Measurements from ENCODE around the gene NAA50. TPM values are rescaled to one million over a fixed set of nuclear protein-coding genes. Genes with fewer than 3 reads are reported as not detected.
A peak's percentile ranks its signal among the peaks of the same experiment; 100 is the strongest.

The NAA50 gene
- total and polyA plus RNA-seq, 2 of the 13 experiments (the other 11 are each of a cell fraction or from before 2014, with no cell fraction given): 30.2 to 233 TPM

DNA sequence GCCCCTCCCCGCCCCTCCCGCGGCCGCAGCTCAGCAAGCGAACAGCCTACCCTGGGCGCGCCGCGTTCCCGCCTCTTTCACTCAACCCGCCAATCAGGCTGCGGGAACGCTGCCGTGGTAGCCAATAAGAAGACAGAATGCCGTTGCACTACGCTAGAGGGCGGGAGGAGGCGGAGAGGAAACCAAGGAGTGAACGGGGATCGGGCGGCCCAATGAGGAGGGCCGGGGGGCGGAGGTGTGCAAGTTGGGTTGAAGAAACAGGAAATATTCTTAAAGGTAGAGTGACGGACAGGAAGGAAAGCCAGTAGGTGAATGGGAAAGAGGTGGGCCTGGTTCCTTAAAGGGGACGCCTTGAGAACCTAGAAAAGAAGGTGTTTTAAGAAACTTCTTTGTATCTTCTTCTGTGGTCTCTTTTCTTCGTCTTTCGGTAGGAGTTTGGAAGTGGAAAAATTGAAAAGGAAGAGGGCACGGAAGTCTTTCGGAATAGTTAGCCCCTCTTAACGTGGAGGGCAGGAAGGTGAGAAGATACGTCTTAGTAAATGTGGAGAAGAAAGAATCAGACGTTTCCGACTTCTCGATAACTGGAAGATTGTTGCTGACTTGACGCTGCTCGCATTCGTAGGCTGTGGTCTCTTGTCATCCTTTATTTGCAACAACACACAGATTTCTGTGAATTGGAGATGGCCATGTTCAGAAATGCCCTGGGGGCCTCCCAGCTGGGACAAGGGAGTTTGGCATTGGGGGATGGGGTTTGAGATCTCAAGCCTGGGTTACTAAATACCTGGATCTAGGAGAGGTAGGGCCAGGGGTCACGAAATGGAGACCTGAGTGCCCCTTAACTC, 49.2 kb downstream of the NAA50 start (continued):
- TF ChIP-seq ZNF20 (CRISPR knock-in tag; IDR thresholded peaks at IDR 0.05) (no peak), HMG20A (CRISPR knock-in tag; IDR thresholded peaks at IDR 0.05; ENCODE audit: borderline replicate concordance) (no peak), ZNF883 (CRISPR knock-in tag; IDR thresholded peaks at IDR 0.05; ENCODE audit: not compliant biosample characterization) (peak; percentile 33), KMT2A (CRISPR knock-in tag; IDR thresholded peaks at IDR 0.05) (no peak; the same call in 1 of the 2 replicates), KDM5B (CRISPR knock-in tag; IDR thresholded peaks at IDR 0.05; ENCODE audit: borderline replicate concordance) (peak; percentile 41; the same call in 1 of the 2 replicates), NBN (conservative IDR thresholded peaks at IDR 0.05) (no peak), ZNF563 (CRISPR knock-in tag; IDR thresholded peaks at IDR 0.05) (no peak), GABPA (IDR thresholded peaks at IDR 0.05; ENCODE audit: low read depth, low read length) (peak; percentile 63), GABPA (CRISPR knock-in tag; IDR thresholded peaks at IDR 0.05; ENCODE audit: low read depth) (peak; percentile 92), RFXANK (CRISPR knock-in tag; IDR thresholded peaks at IDR 0.05) (no peak), ZNF331 (CRISPR knock-in tag; IDR thresholded peaks at IDR 0.05) (0 out of 2 replicates have a peak, but pooled peaks have one; percentile 50), ZNF761 (CRISPR knock-in tag; conservative IDR thresholded peaks at IDR 0.05) (no peak), KLF11 (CRISPR knock-in tag; IDR thresholded peaks at IDR 0.05) (peak; percentile 57; the same call in 1 of the 2 replicates), SALL2 (CRISPR knock-in tag; IDR thresholded peaks at IDR 0.05) (peak; percentile 31; the same call in 1 of the 2 replicates), ZBTB38 (CRISPR knock-in tag; IDR thresholded peaks at IDR 0.05) (no peak)
- TF ChIP-seq, protein P1, sequence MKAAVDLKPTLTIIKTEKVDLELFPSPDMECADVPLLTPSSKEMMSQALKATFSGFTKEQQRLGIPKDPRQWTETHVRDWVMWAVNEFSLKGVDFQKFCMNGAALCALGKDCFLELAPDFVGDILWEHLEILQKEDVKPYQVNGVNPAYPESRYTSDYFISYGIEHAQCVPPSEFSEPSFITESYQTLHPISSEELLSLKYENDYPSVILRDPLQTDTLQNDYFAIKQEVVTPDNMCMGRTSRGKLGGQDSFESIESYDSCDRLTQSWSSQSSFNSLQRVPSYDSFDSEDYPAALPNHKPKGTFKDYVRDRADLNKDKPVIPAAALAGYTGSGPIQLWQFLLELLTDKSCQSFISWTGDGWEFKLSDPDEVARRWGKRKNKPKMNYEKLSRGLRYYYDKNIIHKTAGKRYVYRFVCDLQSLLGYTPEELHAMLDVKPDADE (CRISPR knock-in tag; IDR thresholded peaks at IDR 0.05): no peak
- TF ChIP-seq, protein P2, sequence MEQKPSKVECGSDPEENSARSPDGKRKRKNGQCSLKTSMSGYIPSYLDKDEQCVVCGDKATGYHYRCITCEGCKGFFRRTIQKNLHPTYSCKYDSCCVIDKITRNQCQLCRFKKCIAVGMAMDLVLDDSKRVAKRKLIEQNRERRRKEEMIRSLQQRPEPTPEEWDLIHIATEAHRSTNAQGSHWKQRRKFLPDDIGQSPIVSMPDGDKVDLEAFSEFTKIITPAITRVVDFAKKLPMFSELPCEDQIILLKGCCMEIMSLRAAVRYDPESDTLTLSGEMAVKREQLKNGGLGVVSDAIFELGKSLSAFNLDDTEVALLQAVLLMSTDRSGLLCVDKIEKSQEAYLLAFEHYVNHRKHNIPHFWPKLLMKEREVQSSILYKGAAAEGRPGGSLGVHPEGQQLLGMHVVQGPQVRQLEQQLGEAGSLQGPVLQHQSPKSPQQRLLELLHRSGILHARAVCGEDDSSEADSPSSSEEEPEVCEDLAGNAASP (CRISPR knock-in tag; IDR thresholded peaks at IDR 0.05; ENCODE audit: borderline replicate concordance): no peak; the same call in 1 of the 2 replicates
- TF ChIP-seq, protein P3, sequence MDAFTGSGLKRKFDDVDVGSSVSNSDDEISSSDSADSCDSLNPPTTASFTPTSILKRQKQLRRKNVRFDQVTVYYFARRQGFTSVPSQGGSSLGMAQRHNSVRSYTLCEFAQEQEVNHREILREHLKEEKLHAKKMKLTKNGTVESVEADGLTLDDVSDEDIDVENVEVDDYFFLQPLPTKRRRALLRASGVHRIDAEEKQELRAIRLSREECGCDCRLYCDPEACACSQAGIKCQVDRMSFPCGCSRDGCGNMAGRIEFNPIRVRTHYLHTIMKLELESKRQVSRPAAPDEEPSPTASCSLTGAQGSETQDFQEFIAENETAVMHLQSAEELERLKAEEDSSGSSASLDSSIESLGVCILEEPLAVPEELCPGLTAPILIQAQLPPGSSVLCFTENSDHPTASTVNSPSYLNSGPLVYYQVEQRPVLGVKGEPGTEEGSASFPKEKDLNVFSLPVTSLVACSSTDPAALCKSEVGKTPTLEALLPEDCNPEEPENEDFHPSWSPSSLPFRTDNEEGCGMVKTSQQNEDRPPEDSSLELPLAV (CRISPR knock-in tag; conservative IDR thresholded peaks at IDR 0.05; ENCODE audit: low read depth): no peak
- TF ChIP-seq, protein P4, sequence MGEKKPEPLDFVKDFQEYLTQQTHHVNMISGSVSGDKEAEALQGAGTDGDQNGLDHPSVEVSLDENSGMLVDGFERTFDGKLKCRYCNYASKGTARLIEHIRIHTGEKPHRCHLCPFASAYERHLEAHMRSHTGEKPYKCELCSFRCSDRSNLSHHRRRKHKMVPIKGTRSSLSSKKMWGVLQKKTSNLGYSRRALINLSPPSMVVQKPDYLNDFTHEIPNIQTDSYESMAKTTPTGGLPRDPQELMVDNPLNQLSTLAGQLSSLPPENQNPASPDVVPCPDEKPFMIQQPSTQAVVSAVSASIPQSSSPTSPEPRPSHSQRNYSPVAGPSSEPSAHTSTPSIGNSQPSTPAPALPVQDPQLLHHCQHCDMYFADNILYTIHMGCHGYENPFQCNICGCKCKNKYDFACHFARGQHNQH (CRISPR knock-in tag; IDR thresholded peaks at IDR 0.05): no peak
- TF ChIP-seq, protein P5, sequence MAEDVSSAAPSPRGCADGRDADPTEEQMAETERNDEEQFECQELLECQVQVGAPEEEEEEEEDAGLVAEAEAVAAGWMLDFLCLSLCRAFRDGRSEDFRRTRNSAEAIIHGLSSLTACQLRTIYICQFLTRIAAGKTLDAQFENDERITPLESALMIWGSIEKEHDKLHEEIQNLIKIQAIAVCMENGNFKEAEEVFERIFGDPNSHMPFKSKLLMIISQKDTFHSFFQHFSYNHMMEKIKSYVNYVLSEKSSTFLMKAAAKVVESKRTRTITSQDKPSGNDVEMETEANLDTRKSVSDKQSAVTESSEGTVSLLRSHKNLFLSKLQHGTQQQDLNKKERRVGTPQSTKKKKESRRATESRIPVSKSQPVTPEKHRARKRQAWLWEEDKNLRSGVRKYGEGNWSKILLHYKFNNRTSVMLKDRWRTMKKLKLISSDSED (CRISPR knock-in tag; IDR thresholded peaks at IDR 0.05): no peak
- TF ChIP-seq, protein P6, sequence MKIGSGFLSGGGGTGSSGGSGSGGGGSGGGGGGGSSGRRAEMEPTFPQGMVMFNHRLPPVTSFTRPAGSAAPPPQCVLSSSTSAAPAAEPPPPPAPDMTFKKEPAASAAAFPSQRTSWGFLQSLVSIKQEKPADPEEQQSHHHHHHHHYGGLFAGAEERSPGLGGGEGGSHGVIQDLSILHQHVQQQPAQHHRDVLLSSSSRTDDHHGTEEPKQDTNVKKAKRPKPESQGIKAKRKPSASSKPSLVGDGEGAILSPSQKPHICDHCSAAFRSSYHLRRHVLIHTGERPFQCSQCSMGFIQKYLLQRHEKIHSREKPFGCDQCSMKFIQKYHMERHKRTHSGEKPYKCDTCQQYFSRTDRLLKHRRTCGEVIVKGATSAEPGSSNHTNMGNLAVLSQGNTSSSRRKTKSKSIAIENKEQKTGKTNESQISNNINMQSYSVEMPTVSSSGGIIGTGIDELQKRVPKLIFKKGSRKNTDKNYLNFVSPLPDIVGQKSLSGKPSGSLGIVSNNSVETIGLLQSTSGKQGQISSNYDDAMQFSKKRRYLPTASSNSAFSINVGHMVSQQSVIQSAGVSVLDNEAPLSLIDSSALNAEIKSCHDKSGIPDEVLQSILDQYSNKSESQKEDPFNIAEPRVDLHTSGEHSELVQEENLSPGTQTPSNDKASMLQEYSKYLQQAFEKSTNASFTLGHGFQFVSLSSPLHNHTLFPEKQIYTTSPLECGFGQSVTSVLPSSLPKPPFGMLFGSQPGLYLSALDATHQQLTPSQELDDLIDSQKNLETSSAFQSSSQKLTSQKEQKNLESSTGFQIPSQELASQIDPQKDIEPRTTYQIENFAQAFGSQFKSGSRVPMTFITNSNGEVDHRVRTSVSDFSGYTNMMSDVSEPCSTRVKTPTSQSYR (CRISPR knock-in tag; IDR thresholded peaks at IDR 0.05; ENCODE audit: borderline replicate concordance): peak; percentile 62

Data from HepG2 (cell line).